ENCODE measurements around the gene VSTM2L.

Gene VSTM2L

GRCh38 chr20:37939701-37940560 lies 37.0 kb downstream of the VSTM2L start:
- TF ChIP-seq SIN3A (IDR thresholded peaks at IDR 0.05; ENCODE audit: borderline replicate concordance, insufficient read depth, low read length) (no peak), TAF1 (IDR thresholded peaks at IDR 0.05; ENCODE audit: borderline replicate concordance, insufficient read depth, low read length) (no peak), POLR2AphosphoS5 (IDR thresholded peaks at IDR 0.05; ENCODE audit: low read depth, low read length) (no peak), FOXP2 (optimal IDR thresholded peaks at IDR 0.05; ENCODE audit: borderline replicate concordance, extremely low read depth, extremely low read length, insufficient read depth) (no peak), REST (IDR thresholded peaks at IDR 0.05; ENCODE audit: insufficient read depth in 1 of 2, low read depth in 2 of 2, low read length in 2 of 2) (no peak)

- TF ChIP-seq REST (IDR thresholded peaks at IDR 0.05; ENCODE audit: insufficient read depth in 1 of 2, low read depth in 2 of 2, low read length in 2 of 2): no peak
- TF ChIP-seq TAF1 (IDR thresholded peaks at IDR 0.05; ENCODE audit: borderline replicate concordance, insufficient read depth, low read length): no peak
- no peak for TF ChIP-seq FOXP2 (optimal IDR thresholded peaks at IDR 0.05; ENCODE audit: borderline replicate concordance, extremely low read depth, extremely low read length, insufficient read depth)
- no peak for TF ChIP-seq SIN3A (IDR thresholded peaks at IDR 0.05; ENCODE audit: borderline replicate concordance, insufficient read depth, low read length)
- no peak for TF ChIP-seq POLR2AphosphoS5 (IDR thresholded peaks at IDR 0.05; ENCODE audit: low read depth, low read length)
Observed at GRCh38 chr20:37940858-37941257, 37.9 kb downstream of the VSTM2L start.

GRCh38 chr20:37941332-37941731 lies 38.4 kb downstream of the VSTM2L start:
- TF ChIP-seq TAF1 (IDR thresholded peaks at IDR 0.05; ENCODE audit: borderline replicate concordance, insufficient read depth, low read length): no peak
- no peak for TF ChIP-seq POLR2AphosphoS5 (IDR thresholded peaks at IDR 0.05; ENCODE audit: low read depth, low read length)
- TF ChIP-seq REST (IDR thresholded peaks at IDR 0.05; ENCODE audit: insufficient read depth in 1 of 2, low read depth in 2 of 2, low read length in 2 of 2): no peak
- no peak for TF ChIP-seq SIN3A (IDR thresholded peaks at IDR 0.05; ENCODE audit: borderline replicate concordance, insufficient read depth, low read length)
- no peak for TF ChIP-seq FOXP2 (optimal IDR thresholded peaks at IDR 0.05; ENCODE audit: borderline replicate concordance, extremely low read depth, extremely low read length, insufficient read depth)

GRCh38 chr20:37941992-37942391 lies 39.1 kb downstream of the VSTM2L start:
- TF ChIP-seq FOXP2 (optimal IDR thresholded peaks at IDR 0.05; ENCODE audit: borderline replicate concordance, extremely low read depth, extremely low read length, insufficient read depth): no peak
- no peak for TF ChIP-seq POLR2AphosphoS5 (IDR thresholded peaks at IDR 0.05; ENCODE audit: low read depth, low read length)
- no peak for TF ChIP-seq TAF1 (IDR thresholded peaks at IDR 0.05; ENCODE audit: borderline replicate concordance, insufficient read depth, low read length)
- no peak for TF ChIP-seq SIN3A (IDR thresholded peaks at IDR 0.05; ENCODE audit: borderline replicate concordance, insufficient read depth, low read length)
- TF ChIP-seq REST (IDR thresholded peaks at IDR 0.05; ENCODE audit: insufficient read depth in 1 of 2, low read depth in 2 of 2, low read length in 2 of 2): no peak
